ENCODE results near the gene DIS3L2.
A peak's percentile ranks its signal among the peaks of the same experiment; 100 is the strongest.
"Not testable (repeated sequence)": the region's sequence is repeated elsewhere in the genome, so short reads cannot be mapped to it uniquely, and the experiment has no call there.

The DIS3L2 gene

GRCh38 chr2:232335206-232335858 lies 373.8 kb downstream of the DIS3L2 start:
- not testable (repeated sequence) for H3K36me3 ChIP-seq (ENCODE audit: insufficient read depth, low read length); H2AFZ ChIP-seq (ENCODE audit: low read length); H4K20me1 ChIP-seq (ENCODE audit: insufficient read depth, low read length); H3K4me2 ChIP-seq (ENCODE audit: low read length); H3K4me3 ChIP-seq (ENCODE audit: low read depth, low read length, poor library complexity, severe bottlenecking); H3K27ac ChIP-seq (ENCODE audit: low read depth, low read length, poor library complexity, severe bottlenecking); H3K9me3 ChIP-seq (ENCODE audit: low read length); H3K27me3 ChIP-seq (ENCODE audit: insufficient read depth, low read length); H3K9me2 ChIP-seq (ENCODE audit: low read depth, low read length); H3K4me1 ChIP-seq (ENCODE audit: insufficient read depth, low read length, severe bottlenecking); H3K79me2 ChIP-seq (ENCODE audit: insufficient read depth, low read length); H3F3A ChIP-seq (ENCODE audit: insufficient read depth, low read length); H3K9ac ChIP-seq (ENCODE audit: low read length)
- TF ChIP-seq, protein P1, sequence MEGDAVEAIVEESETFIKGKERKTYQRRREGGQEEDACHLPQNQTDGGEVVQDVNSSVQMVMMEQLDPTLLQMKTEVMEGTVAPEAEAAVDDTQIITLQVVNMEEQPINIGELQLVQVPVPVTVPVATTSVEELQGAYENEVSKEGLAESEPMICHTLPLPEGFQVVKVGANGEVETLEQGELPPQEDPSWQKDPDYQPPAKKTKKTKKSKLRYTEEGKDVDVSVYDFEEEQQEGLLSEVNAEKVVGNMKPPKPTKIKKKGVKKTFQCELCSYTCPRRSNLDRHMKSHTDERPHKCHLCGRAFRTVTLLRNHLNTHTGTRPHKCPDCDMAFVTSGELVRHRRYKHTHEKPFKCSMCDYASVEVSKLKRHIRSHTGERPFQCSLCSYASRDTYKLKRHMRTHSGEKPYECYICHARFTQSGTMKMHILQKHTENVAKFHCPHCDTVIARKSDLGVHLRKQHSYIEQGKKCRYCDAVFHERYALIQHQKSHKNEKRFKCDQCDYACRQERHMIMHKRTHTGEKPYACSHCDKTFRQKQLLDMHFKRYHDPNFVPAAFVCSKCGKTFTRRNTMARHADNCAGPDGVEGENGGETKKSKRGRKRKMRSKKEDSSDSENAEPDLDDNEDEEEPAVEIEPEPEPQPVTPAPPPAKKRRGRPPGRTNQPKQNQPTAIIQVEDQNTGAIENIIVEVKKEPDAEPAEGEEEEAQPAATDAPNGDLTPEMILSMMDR (IDR thresholded peaks at IDR 0.05; ENCODE audit: low read length), result peak; percentile 60

- Histone ChIP-seq H3K9me3 (ENCODE audit: low read length) (no peaks in the 10 kb centered on the region), H3K4me3 (ENCODE audit: low read depth, low read length, poor library complexity, severe bottlenecking) (no peak overlapping the region), H3K9me2 (ENCODE audit: low read depth, low read length) (no peaks in the 10 kb centered on the region), H3K4me2 (ENCODE audit: low read length) (no peak overlapping the region), H3K79me2 (ENCODE audit: insufficient read depth, low read length) (no peaks in the 10 kb centered on the region), H3K27me3 (ENCODE audit: insufficient read depth, low read length) (no peaks in the 10 kb centered on the region), H3K9ac (ENCODE audit: low read length) (no peak overlapping the region), H3K4me1 (ENCODE audit: insufficient read depth, low read length, severe bottlenecking) (no peaks in the 10 kb centered on the region), H3K27ac (ENCODE audit: low read depth, low read length, poor library complexity, severe bottlenecking) (no peak overlapping the region), H4K20me1 (ENCODE audit: insufficient read depth, low read length) (no peaks in the 10 kb centered on the region), H3F3A (ENCODE audit: insufficient read depth, low read length) (no peaks in the 10 kb centered on the region), H3K36me3 (ENCODE audit: insufficient read depth, low read length) (no peaks in the 10 kb centered on the region), H2AFZ (ENCODE audit: low read length) (no peak overlapping the region)
- no peak for TF ChIP-seq EZH2 (IDR thresholded peaks at IDR 0.05; ENCODE audit: borderline replicate concordance, low read length)
- TF ChIP-seq, protein P1 (IDR thresholded peaks at IDR 0.05; ENCODE audit: low read length), result no peak
These were observed 374.3 kb downstream of the DIS3L2 start for GRCh38 chr2:232335859-232336215.

DNA sequence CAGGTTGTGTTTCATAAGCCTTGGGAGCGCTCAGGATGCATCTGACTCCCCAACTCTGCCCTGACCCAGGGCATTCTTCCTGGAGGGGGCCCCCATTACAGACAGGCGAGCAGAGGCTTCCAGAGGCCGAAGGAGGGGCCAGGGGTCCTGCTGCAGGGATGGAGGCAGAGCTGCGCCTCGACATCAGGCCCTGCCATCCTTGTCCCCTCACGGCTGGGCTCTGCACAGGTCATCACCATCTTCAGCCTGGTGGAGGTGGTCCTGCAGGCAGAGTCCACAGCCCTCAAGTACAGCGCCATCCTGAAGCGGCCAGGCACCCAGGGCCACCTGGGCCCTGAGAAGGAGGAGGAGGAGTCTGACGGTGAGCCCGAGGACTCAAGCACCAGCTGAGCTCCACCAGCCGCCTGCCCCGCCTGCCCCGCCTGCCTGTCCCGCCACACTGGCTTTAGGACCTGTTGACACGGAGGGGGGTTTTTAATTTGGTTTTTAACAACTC lies 374.8 kb downstream of the DIS3L2 start:
- no peak overlapping the region for H3K27ac ChIP-seq (ENCODE audit: low read depth, low read length, poor library complexity, severe bottlenecking)
- H4K20me1 ChIP-seq (ENCODE audit: insufficient read depth, low read length), result no peaks in the 10 kb centered on the region
- H3K4me3 ChIP-seq (ENCODE audit: low read depth, low read length, poor library complexity, severe bottlenecking), result no peak overlapping the region
- no peaks in the 10 kb centered on the region for H3K27me3 ChIP-seq (ENCODE audit: insufficient read depth, low read length)
- H3K79me2 ChIP-seq (ENCODE audit: insufficient read depth, low read length), result no peaks in the 10 kb centered on the region
- no peaks in the 10 kb centered on the region for H3K9me3 ChIP-seq (ENCODE audit: low read length)
- no peaks in the 10 kb centered on the region for H3F3A ChIP-seq (ENCODE audit: insufficient read depth, low read length)
- no peak overlapping the region for H3K9ac ChIP-seq (ENCODE audit: low read length)
- no peaks in the 10 kb centered on the region for H3K4me1 ChIP-seq (ENCODE audit: insufficient read depth, low read length, severe bottlenecking)
- no peaks in the 10 kb centered on the region for H3K9me2 ChIP-seq (ENCODE audit: low read depth, low read length)
- no peak overlapping the region for H3K4me2 ChIP-seq (ENCODE audit: low read length)
- H2AFZ ChIP-seq (ENCODE audit: low read length), result no peak overlapping the region
- no peaks in the 10 kb centered on the region for H3K36me3 ChIP-seq (ENCODE audit: insufficient read depth, low read length)
- no peak for TF ChIP-seq EZH2 (IDR thresholded peaks at IDR 0.05; ENCODE audit: borderline replicate concordance, low read length)
- TF ChIP-seq, protein P1 (IDR thresholded peaks at IDR 0.05; ENCODE audit: low read length), result no peak

Data from OCI-LY1 (cell line).